GM12873 (cell line): ENCODE data around the gene ZNF205.

ENCODE experiments used
- CTCF ChIP-seq: IDR thresholded peaks from 2 replicates; pipeline ENCODE4 v1.5.1; 2012; ENCODE audit warnings: low read depth, mild to moderate bottlenecking, moderate library complexity, low read length, control low read depth; ENCODE audit not compliant: insufficient read depth; ENCODE audit errors: missing control alignments

ZNF205 gene

GRCh38 chr16:3144321-3144983, 32.1 kb downstream of the ZNF205 start:
- TF ChIP-seq CTCF, result no peak

- TF ChIP-seq CTCF, result no peak
These were observed 32.8 kb downstream of the ZNF205 start for GRCh38 chr16:3145151-3145550.

GRCh38 chr16:3145660-3146059, 33.3 kb downstream of the ZNF205 start:
- no peak for TF ChIP-seq CTCF

GRCh38 chr16:3147046-3147756, 34.8 kb downstream of the ZNF205 start:
- TF ChIP-seq CTCF, result no peak

GRCh38 chr16:3147757-3148104, 35.3 kb downstream of the ZNF205 start:
- TF ChIP-seq CTCF, result no peak

GRCh38 chr16:3148256-3149192, 36.1 kb downstream of the ZNF205 start:
- TF ChIP-seq CTCF, result no peak

GRCh38 chr16:3149193-3149530, 36.8 kb downstream of the ZNF205 start:
- no peak for TF ChIP-seq CTCF
